Activated B cell treated with CpG ODN at 0.5 μM for 24 hours (primary cell): ENCODE measurements around the gene ATP5F1B. TPM values are rescaled to one million over a fixed set of nuclear protein-coding genes. Genes with fewer than 3 reads are reported as not detected.
"Not testable (repeated sequence)": the region's sequence is repeated elsewhere in the genome, so short reads cannot be mapped to it uniquely, and the experiment has no call there.

Source experiments
- ATAC-seq: fragments of 200-7000 bp; cut with Tn5 transposase; one replicate; pipeline ENCODE4 v1.10.0; 2021; ENCODE audit warnings: low read depth, mild to moderate bottlenecking, moderate library complexity
- CTCF ChIA-PET: fragments of 350-600 bp; sonication (Branson Sonifier 250); formaldehyde crosslinking; loops from one replicate; lab custom pipeline; 2021; ENCODE audit warnings: antibody characterized with exemption; lab: Charles Lee
- POLR2A ChIA-PET: fragments of 350-600 bp; sonication (Branson Sonifier 250); formaldehyde crosslinking; loops from one replicate; lab custom pipeline; 2021; ENCODE audit warnings: antibody characterized with exemption; lab: Charles Lee
- DNase-seq: peaks from one replicate; pipeline ENCODE4 v3.0.0; 2022
- H3K27ac Mint-ChIP-seq: one replicate; pipeline ENCODE4 v1.8.0; 2020; ENCODE audit warnings: mixed read lengths
- H3K27me3 Mint-ChIP-seq: one replicate; pipeline ENCODE4 v1.8.0; 2021; ENCODE audit warnings: mixed read lengths
- H3K36me3 Mint-ChIP-seq: one replicate; pipeline ENCODE4 v1.8.0; 2021; ENCODE audit warnings: low read depth, mixed read lengths
- H3K4me1 Mint-ChIP-seq: one replicate; pipeline ENCODE4 v1.8.0; 2021; ENCODE audit warnings: mixed read lengths
- H3K4me3 Mint-ChIP-seq: one replicate; pipeline ENCODE4 v1.8.0; 2020; ENCODE audit warnings: mild to moderate bottlenecking, mixed read lengths
- H3K9me3 Mint-ChIP-seq: one replicate; pipeline ENCODE4 v1.8.0; 2020; ENCODE audit warnings: mixed read lengths
- CTCF ChIP-seq: fragments of 200-600 bp; IDR thresholded peaks from one replicate; pipeline ENCODE4 v1.8.0; 2022; ENCODE audit warnings: antibody characterized with exemption, mild to moderate bottlenecking
- intact Hi-C: fragments of 100-400 bp; cut with micrococcal nuclease; formaldehyde crosslinking; loops from one replicate; pipeline ENCODE4 v1.15.1; 2024
- total RNA-seq: library from RNA; stranded (reverse); gene quantifications from 2 replicates; pipeline ENCODE4 v1.2.3, GENCODE V29; 2022

The ATP5F1B gene
- total RNA-seq, 1 donor from 2014 or later, result 499 TPM

- Mint-ChIP-seq H3K27ac (peak overlapping the region; percentile 89), H3K4me1 (peaks cover 35% of the 10 kb centered on the region), H3K36me3 (peaks cover 11% of the 10 kb centered on the region), H3K4me3 (peak overlapping the region; percentile 64), H3K27me3 (no peaks in the 10 kb centered on the region), H3K9me3 (peaks cover 6% of the 10 kb centered on the region)
- CTCF ChIA-PET, result interaction anchor here (1.3 to 2.8 kb wide), 2 partner anchors 21 to 455 kb away, joined by 3 to 16 read pairs; no protein-coding TSS in a partner anchor
- no peak for TF ChIP-seq CTCF
- POLR2A ChIA-PET, result interaction anchor here (0.6 to 5.8 kb wide), 19 partner anchors 11 to 801 kb away, joined by 3 to 97 read pairs (median 4); partner anchors contain the start of genes ATP5F1B, BAZ2A, CS and MYL6B
- intact Hi-C loops, result loop anchor here (1.0 to 2.0 kb wide), 3 partner anchors 11 to 27 kb away; no protein-coding TSS in a partner anchor
- peak; percentile 73 for ATAC-seq
- DNase-seq, result no peak
Observed at GRCh38 chr12:56657416-56658379, 11.9 kb upstream of the ATP5F1B start.

- POLR2A ChIA-PET, H3K9me3 Mint-ChIP-seq, CTCF ChIA-PET, H3K27me3 Mint-ChIP-seq, DNase-seq, H3K36me3 Mint-ChIP-seq, intact Hi-C loops, H3K4me3 Mint-ChIP-seq, ATAC-seq, H3K27ac Mint-ChIP-seq: not testable (repeated sequence)
- H3K4me1 Mint-ChIP-seq, result peaks cover 15% of the 10 kb centered on the region
Observed at GRCh38 chr12:56653781-56654180, 8.0 kb upstream of the ATP5F1B start.

GRCh38 chr12:56648023-56648422 is 2.2 kb upstream of the ATP5F1B start:
- H3K9me3 Mint-ChIP-seq, CTCF ChIA-PET, DNase-seq, H3K27ac Mint-ChIP-seq, H3K27me3 Mint-ChIP-seq, ATAC-seq, H3K4me3 Mint-ChIP-seq, intact Hi-C loops: not testable (repeated sequence)
- POLR2A ChIA-PET, result interaction anchor here (0.6 to 4.7 kb wide), 3 partner anchors 12 to 39 kb away, joined by 3 to 55 read pairs (median 4); partner anchors contain the start of gene PTGES3
- peaks cover 25% of the 10 kb centered on the region for H3K4me1 Mint-ChIP-seq
- H3K36me3 Mint-ChIP-seq, result peaks cover 31% of the 10 kb centered on the region

GRCh38 chr12:56645201-56645716 is 525 bp downstream of the ATP5F1B start:
- TF ChIP-seq CTCF, result no peak
- DNase-seq, result no peak
- peak overlapping the region; percentile 97 for H3K4me3 Mint-ChIP-seq
- peak overlapping the region; percentile 99 for H3K27ac Mint-ChIP-seq
- ChIA-PET CTCF (interaction anchor here (0.7 to 1.7 kb wide), 4 partner anchors 9 to 467 kb away, joined by 3 to 12 read pairs (median 4); no protein-coding TSS in a partner anchor), POLR2A (interaction anchor here (0.6 to 4.7 kb wide), 16 partner anchors 10 to 466 kb away, joined by 3 to 87 read pairs (median 6); partner anchors contain the start of genes NACA, PTGES3 and STAT6)
- intact Hi-C loops, result no loop called here
- no peaks in the 10 kb centered on the region for H3K9me3 Mint-ChIP-seq
- no peaks in the 10 kb centered on the region for H3K27me3 Mint-ChIP-seq
- peaks cover 52% of the 10 kb centered on the region for H3K36me3 Mint-ChIP-seq
- no peak for ATAC-seq
- peaks cover 25% of the 10 kb centered on the region for H3K4me1 Mint-ChIP-seq

DNA sequence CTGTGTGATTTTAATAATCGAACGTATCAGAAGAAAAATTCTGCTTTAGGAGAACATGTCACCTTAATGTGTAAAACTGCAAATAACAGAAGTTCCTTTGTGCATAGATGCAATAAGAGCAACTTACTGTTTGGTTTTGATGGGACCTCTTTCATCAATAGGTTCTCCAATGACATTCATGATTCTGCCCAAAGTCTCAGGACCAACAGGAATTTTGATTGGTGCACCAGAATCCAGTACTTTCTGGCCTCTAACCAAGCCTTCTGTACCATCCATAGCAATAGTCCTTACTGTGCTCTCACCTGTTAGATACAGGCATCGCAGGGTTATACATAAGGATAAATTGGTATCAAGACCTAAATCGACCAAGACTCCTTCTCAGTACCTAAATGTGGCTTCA is 1.1 kb downstream of the ATP5F1B start:
- Mint-ChIP-seq H3K36me3 (peaks cover 57% of the 10 kb centered on the region), H3K27ac (peak overlapping the region; percentile 99), H3K27me3 (no peaks in the 10 kb centered on the region), H3K4me3 (peak overlapping the region; percentile 97), H3K4me1 (peaks cover 28% of the 10 kb centered on the region), H3K9me3 (no peaks in the 10 kb centered on the region)
- ATAC-seq (no peak), DNase-seq (no peak)
- no peak for TF ChIP-seq CTCF
- CTCF ChIA-PET, result no interaction called here
- POLR2A ChIA-PET, result interaction anchor here (0.9 to 4.7 kb wide), 9 partner anchors 9 to 156 kb away, joined by 3 to 87 read pairs (median 23); partner anchors contain the start of genes NACA and PTGES3
- intact Hi-C loops, result no loop called here
